ENCODE measurements around the gene CCDC198.

Gene CCDC198

GRCh38 chr14:57493467-57494181 lies at the start of gene CCDC198:
Gene CCDC198, minus strand, starts transcription at chr14:57493857. Its CDS starts 142 bp downstream, at chr14:57493715.
- no peak for DNase-seq

DNA sequence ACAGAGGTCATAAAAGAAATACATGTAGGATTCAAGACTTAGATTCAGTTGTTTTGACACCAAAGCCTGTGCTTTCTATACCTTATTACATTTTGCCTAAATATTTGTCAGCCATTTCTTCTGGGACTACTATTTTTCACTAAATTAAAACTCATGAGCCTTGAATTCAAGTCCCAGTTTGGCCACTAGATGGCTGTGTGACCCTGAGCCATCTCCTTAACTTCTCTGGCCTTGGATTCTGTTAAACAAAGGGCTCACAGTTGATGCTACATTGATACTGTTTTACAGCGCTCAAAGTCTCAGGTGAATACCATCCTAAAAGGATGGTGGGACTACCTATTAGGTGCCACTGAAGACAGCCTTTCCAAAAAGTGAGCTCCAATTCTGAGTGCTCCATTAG lies 39.6 kb upstream of the CCDC198 start:
- no peak for DNase-seq

DNA sequence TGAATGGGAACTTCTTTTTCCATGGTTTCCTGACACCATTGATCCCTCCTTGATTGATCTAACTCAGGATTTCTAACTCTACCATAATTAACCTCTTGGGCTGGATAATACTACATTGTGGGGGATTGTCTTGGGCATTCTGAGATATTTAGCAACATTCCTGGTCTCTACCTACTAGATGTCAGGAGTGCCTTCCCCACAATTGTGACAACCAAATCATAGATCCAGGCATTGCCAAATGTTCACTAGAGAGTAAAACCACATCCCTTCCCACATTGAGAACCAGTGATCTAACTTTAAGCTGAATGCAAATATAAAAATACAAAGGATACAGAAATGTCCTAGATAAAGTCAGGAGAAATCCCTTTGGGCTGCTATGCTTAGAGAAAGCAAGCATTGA lies 36.9 kb upstream of the CCDC198 start:
- no peak for DNase-seq

DNA sequence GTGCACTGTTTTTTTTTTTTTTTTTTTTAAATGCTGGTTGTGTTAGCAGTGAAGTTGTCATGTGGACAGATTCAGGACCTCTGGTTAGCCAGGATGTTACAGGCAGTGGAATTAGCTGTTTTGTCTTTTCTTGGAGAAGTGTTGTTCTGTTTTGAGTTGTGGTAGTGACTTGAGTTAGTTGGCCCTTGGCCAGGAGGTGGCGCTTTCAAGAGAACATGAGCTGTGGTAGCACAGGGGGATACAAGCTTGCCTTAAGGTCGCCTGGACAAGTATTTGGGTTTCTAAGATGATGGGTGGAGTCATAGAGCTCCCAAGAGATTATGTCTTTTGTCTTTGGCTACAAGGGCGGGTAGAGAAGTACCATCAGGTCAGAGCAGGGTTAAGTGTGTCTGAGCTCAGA lies 33.3 kb upstream of the CCDC198 start:
- DNase-seq = no peak

DNA sequence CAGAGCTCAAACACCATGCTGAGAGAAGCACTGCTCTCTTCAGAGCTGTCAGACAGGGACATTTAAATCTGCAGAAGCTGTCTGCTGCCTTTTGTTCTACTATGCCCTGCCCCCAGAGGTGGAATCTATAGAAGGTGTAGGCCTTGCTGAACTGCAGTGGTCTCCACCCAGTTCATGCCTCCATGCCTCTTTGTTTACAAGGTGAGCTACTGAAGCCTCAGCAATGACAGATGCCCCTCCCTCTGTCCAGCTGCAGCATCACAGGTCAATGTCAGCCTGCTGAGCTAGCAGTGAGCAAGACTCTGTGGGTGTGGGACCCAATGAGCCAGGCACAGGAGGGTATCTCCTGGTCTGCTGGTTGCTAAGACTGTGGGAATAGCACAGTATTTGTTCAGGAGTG lies 25.4 kb upstream of the CCDC198 start:
- no peak for DNase-seq

DNA sequence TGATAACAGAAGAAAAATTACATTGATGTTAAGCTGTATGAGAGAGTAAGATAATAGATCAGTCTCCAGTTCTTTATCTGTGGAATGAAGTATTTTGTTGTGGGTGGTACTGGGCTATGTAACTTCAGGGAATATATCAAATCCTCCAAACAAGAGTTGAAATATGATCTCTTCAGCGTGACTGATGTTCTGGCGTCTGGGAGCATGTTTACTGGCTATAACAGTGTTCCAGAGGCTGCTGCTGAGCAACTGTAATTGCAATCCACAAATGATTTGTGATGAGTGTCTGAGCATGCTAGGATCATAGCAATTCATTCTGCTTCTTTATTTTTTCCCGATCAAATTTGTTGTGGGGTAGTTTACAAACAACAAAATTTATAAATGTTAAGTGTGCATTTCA lies 18.6 kb upstream of the CCDC198 start:
- DNase-seq = no peak

DNA sequence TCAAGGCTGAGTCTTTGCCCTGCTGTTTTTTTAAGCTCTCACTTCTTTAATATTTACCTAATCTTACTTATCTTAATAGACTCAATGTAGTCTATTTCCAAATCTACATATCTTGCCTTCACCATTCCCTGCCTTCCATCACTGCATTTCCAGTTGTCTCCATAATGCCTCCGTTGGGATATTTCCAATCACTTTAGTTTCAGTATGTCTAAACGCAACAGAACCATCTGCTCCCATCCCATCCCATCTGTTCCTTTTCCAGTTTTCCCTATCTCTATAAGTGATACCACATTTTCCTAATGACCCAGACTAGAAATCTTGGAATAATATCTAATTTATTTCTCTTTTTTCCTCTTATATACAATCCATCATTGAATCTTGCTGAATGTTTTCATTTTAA lies 15.1 kb upstream of the CCDC198 start:
- DNase-seq = no peak

GRCh38 chr14:57502586-57503254 lies 9.1 kb upstream of the CCDC198 start:
- no peak for DNase-seq

DNA sequence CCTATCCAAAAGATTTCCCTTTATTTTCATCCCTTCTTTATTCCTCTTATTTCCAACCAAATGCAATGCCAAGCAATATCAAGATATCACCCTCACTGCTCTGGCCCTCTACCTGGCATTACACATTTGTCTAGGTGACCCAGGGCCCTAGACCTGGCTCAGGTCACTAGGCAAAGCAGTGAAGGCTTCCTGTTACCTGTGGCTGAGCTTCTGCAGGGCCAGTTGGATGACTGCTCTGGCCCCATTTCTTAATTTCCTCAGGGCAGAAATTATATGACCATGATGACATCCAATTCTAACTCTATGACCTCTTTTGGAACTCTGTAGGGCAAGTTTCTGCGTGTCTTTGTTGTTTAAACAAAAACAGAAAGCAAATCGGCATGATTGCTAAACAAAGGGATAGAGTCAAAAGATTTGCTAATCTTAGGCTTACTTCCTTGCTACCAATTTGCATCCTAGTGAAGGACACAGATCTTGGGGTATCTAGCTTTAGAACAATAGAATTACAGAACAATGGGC lies 7.4 kb upstream of the CCDC198 start:
- DNase-seq = no peak

DNA sequence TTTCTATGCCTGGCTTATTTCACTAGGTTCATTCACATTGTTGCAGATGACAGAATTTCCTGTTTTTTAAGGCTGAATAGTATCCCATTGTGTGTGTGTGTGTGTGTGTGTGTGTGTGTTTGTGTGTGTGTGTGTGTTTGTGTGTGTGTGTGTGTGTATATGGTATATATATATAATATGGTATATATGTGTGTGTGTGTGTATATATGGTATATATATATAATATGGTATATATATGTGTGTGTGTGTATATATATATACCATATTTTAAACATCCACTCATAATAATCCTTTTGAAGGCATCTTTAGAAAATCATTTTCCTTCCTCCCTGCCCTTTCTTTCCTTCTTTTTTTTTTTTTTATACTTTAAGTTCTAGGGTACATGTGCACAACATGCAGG lies 5.0 kb upstream of the CCDC198 start:
- no peak for DNase-seq

- no peak for DNase-seq
Observed at GRCh38 chr14:57498035-57498434, 4.4 kb upstream of the CCDC198 start.

DNA sequence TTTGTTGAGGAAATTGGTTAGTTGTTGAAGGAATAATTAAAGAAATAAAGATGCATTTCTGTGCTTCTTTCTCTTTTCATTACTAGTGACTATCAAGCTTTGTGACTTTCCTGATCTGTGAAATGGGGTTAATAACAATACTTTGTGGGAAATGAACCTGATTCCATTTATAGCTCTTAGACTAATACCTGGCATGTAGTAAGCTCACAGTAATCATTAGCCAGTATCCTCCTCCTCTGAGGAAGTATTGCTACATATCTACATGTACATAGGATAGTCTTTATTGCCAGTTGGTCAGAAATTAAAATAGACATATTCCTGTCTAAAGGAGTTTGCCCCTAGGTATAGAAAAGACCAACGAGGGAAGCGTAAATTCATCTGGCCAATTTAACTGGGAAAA lies 1.8 kb upstream of the CCDC198 start:
- no peak for DNase-seq

GRCh38 chr14:57492859-57493258 lies 798 bp downstream of the CCDC198 start:
- no peak for DNase-seq

DNA sequence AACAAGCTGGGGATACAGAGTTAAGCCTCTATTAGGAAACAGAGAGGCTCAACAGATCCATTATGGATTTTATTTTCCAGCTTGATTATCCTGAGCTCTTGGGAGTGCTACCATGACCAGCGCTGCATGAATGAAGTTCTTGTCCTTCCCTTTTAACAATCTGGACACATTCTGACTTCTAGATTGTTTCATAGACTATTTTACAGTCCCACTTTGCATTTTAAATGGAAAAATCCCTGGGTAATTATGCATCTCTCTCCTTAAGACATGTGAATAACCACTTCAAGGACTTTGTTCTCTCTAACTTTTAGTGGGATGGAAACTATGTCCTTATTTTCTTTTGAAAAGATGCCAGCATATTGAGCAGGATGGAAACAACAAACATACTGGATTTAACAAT lies 2.0 kb downstream of the CCDC198 start:
- no peak for DNase-seq

DNA sequence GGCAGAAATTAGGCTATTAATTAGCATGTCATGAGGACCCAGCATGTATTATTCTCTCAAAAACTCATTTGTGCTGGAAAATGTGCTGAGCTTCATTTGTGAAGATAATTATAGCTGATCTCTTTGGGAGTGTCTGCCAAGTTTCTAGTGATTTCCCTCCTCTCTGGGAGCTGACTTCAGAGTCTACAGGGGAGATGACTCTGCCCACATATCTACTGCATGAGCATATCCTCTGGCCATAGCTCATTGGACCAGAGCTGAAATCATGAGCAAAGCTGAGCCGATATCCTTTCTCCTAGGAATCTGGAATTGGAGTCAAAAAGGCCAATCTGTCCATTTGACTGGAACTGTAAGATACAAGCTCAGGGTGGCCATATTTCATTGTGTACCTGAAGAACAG lies 5.9 kb downstream of the CCDC198 start:
- DNase-seq = no peak

DNA sequence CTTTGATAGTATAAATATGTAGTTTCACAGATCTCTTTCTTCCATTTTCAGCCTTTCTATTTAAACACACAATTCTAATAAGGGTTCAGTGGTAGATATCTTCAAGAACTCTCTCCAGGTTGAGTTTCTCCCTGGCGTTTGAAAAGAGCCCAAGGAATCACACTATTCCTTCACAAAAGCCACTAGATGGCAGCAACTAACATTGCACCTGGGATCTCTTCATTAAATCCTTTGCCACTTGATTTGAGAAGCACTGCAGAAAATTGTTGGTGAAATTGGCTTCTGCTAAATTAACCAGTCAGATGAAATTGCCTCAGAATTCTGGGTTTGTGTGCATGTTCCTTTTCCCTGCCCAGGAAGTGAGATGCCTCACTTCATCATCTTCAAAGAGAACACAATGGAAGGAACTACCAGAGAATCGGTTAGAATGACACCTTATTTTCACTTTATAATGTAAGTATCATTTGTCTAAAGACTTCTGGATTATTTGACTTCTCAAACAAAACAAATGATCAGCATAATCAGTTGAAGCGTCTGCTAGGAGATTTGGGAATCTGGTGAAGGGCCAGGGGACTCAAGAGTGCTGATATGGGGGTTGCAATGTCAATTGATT lies 6.8 kb downstream of the CCDC198 start:
- DNase-seq = no peak

- no peak for DNase-seq
Observed at GRCh38 chr14:57485635-57486034, 8.0 kb downstream of the CCDC198 start.

DNA sequence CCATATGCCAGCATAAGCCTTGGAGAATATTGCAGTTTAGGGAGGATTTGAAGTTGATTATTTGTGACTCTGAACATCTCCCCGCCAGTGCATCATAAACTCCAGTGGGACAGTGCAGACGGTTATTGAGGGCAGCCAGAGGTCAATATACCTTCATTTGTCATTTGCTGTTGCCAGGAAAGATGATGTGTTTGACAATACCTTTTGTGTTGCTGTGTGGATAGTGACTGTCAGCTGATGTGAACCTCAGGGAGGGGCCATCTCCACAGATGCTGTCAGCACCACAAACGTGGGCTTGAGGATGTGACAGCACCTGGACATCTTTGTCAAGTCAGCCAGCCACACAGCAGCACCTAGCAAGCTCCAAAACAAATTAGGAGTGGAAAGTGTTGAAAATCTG lies 11.5 kb downstream of the CCDC198 start:
- DNase-seq = no peak

- no peak for DNase-seq
Observed at GRCh38 chr14:57480051-57480450, 13.6 kb downstream of the CCDC198 start.

- no peak for DNase-seq
Observed at GRCh38 chr14:57479197-57479596, 14.5 kb downstream of the CCDC198 start.

- no peak for DNase-seq
Observed at GRCh38 chr14:57478050-57478449, 15.6 kb downstream of the CCDC198 start.

GRCh38 chr14:57470909-57471308 lies 22.7 kb downstream of the CCDC198 start:
- DNase-seq = no peak

GRCh38 chr14:57464008-57464730 lies 29.5 kb downstream of the CCDC198 start:
- no peak for DNase-seq

All from stimulated activated naive CD4-positive, alpha-beta T cell treated with Interleukin-2 at 50 U/mL for 16 hours (primary cell).